ENCODE measurements around the gene ZNF606. TPM values are rescaled to one million over a fixed set of nuclear protein-coding genes. Genes with fewer than 3 reads are reported as not detected.
A peak's percentile ranks its signal among the peaks of the same experiment; 100 is the strongest.
"Not testable (repeated sequence)": the region's sequence is repeated elsewhere in the genome, so short reads cannot be mapped to it uniquely, and the experiment has no call there.

ZNF606 gene
- polyA plus RNA-seq, 2 donors = 4.6 to 7.2 TPM

DNA sequence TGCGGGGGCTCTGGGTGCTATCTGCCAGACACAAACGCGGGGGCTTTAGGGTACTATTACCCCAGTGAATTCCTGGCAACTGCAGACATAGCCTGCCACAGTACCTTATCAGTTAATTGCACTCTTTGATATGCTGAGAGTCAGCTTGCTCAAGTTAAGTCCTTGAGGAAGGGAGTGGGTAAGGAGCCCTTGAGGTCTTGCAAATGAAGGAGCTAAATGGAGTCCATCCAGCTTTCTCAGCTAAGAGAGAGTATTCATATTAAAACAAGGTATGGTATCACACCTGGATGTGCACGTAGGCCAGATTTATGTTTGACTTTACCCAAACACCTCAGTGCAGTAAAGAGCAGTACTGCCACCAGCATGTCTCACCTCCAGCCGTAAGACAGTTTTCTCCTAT is 11.5 kb upstream of the ZNF606 start:
- Histone ChIP-seq H3K27me3 (ENCODE audit: control insufficient read depth in 1 of 2, insufficient read depth in 2 of 2, low read length in 2 of 2) (no peaks in the 10 kb centered on the region), H3K36me3 (ENCODE audit: control insufficient read depth in 2 of 2, insufficient read depth in 2 of 2, low read length in 1 of 2) (no peaks in the 10 kb centered on the region), H3K27ac (ENCODE audit: low read depth in 2 of 2, low read length in 1 of 2) (no peak overlapping the region), H3K4me1 (ENCODE audit: control insufficient read depth in 2 of 2, insufficient read depth in 2 of 2, low read length in 1 of 2) (peaks cover 2 to 8% of the 10 kb centered on the region in 2 donors), H3K9me3 (ENCODE audit: control insufficient read depth in 2 of 2, insufficient read depth in 1 of 2, low read depth in 1 of 2, low read length in 1 of 2) (peaks cover 25 to 36% of the 10 kb centered on the region in 2 donors), H3K4me3 (ENCODE audit: low read depth in 1 of 2, low read length in 2 of 2) (no peak overlapping the region)
- WGBS, 2 donors = 44 to 51% methylated on average over 5 of the region's 5 CpGs

DNA sequence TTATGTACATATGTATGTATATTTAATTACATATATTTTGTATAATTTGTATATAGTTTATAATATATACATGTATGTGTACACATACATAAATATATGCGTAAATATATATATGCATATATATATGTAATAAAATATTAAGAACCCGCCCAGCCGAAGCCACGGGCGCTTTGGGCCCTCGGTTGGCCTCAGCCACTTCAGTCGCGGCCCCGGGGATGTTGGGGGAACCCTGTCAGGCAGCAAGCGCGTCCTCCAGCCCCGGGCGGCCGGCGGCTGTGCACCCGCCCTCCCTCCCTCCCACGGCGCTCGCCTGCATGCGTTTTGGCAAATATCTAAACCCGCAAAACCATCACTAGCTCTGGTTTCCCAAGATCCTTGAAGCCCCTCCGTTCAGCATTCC is 7.9 kb upstream of the ZNF606 start:
- Histone ChIP-seq H3K27me3 (ENCODE audit: control insufficient read depth in 1 of 2, insufficient read depth in 2 of 2, low read length in 2 of 2) (no peaks in the 10 kb centered on the region), H3K4me3 (ENCODE audit: low read depth in 1 of 2, low read length in 2 of 2) (no peak overlapping the region), H3K9me3 (ENCODE audit: control insufficient read depth in 2 of 2, insufficient read depth in 1 of 2, low read depth in 1 of 2, low read length in 1 of 2) (peaks cover 32 to 45% of the 10 kb centered on the region in 2 donors), H3K4me1 (ENCODE audit: control insufficient read depth in 2 of 2, insufficient read depth in 2 of 2, low read length in 1 of 2) (peaks cover 2 to 8% of the 10 kb centered on the region in 2 donors), H3K36me3 (ENCODE audit: control insufficient read depth in 2 of 2, insufficient read depth in 2 of 2, low read length in 1 of 2) (peaks cover 0 to 2% of the 10 kb centered on the region in 2 donors), H3K27ac (ENCODE audit: low read depth in 2 of 2, low read length in 1 of 2) (no peak overlapping the region)
- WGBS, 2 donors = 73 to 78% methylated on average over 22 of the region's 22 CpGs

DNA sequence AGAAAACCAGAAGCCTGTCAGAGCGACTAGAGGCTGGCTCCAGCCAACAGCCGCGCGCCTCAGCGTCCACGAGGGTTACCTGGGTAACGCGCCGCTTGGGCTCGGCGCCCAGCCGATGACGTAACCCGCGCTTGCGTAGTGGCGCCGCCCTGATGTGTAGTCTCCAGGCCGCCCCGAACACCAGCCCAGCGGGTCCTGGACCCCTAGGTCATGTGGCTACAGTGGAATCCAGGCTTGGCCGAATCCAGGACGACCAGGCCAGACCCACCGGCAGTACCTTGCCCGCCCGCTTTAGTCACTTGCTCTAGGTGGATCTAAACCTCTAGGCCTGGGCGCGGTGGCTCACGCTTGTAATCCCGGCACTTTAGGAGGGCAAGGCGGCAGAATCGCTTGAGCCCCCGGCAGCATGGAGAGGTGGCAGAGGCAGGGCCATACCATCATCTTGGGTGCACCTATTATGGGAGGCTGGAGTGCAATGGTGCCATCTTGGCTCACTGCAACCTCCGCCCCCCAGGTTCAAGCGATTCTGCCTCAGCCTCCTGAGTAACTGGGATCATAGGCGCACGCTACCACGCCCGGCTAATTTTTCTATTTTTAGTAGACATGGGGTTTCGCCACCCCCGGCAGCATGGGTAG is 7.2 kb upstream of the ZNF606 start:
- Histone ChIP-seq H3K36me3 (ENCODE audit: control insufficient read depth in 2 of 2, insufficient read depth in 2 of 2, low read length in 1 of 2) (peaks cover 0 to 2% of the 10 kb centered on the region in 2 donors), H3K4me1 (ENCODE audit: control insufficient read depth in 2 of 2, insufficient read depth in 2 of 2, low read length in 1 of 2) (peaks cover 2 to 8% of the 10 kb centered on the region in 2 donors), H3K27ac (ENCODE audit: low read depth in 2 of 2, low read length in 1 of 2) (peak overlapping the region in 1 of 2 donors; percentile 85), H3K9me3 (ENCODE audit: control insufficient read depth in 2 of 2, insufficient read depth in 1 of 2, low read depth in 1 of 2, low read length in 1 of 2) (peaks cover 32 to 46% of the 10 kb centered on the region in 2 donors), H3K27me3 (ENCODE audit: control insufficient read depth in 1 of 2, insufficient read depth in 2 of 2, low read length in 2 of 2) (no peaks in the 10 kb centered on the region), H3K4me3 (ENCODE audit: low read depth in 1 of 2, low read length in 2 of 2) (peak overlapping the region; percentile 27 to 29)
- 11 to 12% methylated on average over 41 of the region's 41 CpGs for WGBS, 2 donors

DNA sequence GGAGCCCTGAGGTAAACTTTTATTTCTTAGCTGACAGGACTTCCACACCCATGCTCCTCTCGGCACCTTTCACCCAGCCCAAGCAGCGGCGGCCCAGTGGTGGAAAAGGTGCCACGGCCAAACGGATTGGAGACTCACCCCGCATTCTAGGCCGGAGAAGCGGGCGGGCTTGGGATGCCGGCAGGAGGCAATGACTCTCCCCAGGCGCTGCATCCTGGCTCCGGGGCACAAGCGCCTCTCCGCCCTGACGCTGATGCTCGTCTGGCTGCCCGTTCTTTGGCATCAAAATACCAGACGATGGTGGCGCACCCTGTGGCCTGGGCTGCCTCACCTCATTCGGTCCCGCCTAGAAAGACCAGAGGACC is 6.7 kb upstream of the ZNF606 start:
- H3K27ac ChIP-seq (ENCODE audit: low read depth in 2 of 2, low read length in 1 of 2) = peak overlapping the region; percentile 47 to 85
- peak overlapping the region in 1 of 2 donors; percentile 29 for H3K4me3 ChIP-seq (ENCODE audit: low read depth in 1 of 2, low read length in 2 of 2)
- 3 to 4% methylated on average over 21 of the region's 21 CpGs for WGBS, 2 donors
- peaks cover 34 to 47% of the 10 kb centered on the region in 2 donors for H3K9me3 ChIP-seq (ENCODE audit: control insufficient read depth in 2 of 2, insufficient read depth in 1 of 2, low read depth in 1 of 2, low read length in 1 of 2)
- peaks cover 2 to 8% of the 10 kb centered on the region in 2 donors for H3K4me1 ChIP-seq (ENCODE audit: control insufficient read depth in 2 of 2, insufficient read depth in 2 of 2, low read length in 1 of 2)
- no peaks in the 10 kb centered on the region for H3K27me3 ChIP-seq (ENCODE audit: control insufficient read depth in 1 of 2, insufficient read depth in 2 of 2, low read length in 2 of 2)
- peaks cover 0 to 4% of the 10 kb centered on the region in 2 donors for H3K36me3 ChIP-seq (ENCODE audit: control insufficient read depth in 2 of 2, insufficient read depth in 2 of 2, low read length in 1 of 2)

DNA sequence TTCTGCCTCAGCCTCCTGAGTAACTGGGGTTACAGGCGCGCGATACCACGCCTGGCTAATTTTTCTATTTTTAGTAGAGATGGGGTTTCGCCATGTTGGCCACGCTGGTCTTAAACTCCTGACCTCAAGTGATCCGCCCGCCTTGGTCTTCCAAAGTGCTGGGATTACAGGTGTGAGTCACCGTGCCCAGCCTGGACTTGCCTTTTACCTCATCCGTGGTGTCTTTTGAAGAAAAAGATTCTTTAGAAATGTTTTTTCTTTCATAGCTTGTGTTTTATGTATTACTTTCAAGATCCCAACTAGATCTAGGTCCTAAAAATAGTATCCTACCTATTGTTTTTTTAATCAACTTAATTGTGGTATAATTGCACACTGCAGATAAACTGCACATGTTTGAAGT is 6.3 kb upstream of the ZNF606 start:
- not testable (repeated sequence) for H3K27ac ChIP-seq (ENCODE audit: low read depth in 2 of 2, low read length in 1 of 2); H3K4me3 ChIP-seq (ENCODE audit: low read depth in 1 of 2, low read length in 2 of 2); H3K36me3 ChIP-seq (ENCODE audit: control insufficient read depth in 2 of 2, insufficient read depth in 2 of 2, low read length in 1 of 2); H3K4me1 ChIP-seq (ENCODE audit: control insufficient read depth in 2 of 2, insufficient read depth in 2 of 2, low read length in 1 of 2); H3K27me3 ChIP-seq (ENCODE audit: control insufficient read depth in 1 of 2, insufficient read depth in 2 of 2, low read length in 2 of 2)
- WGBS, 2 donors = 32 to 34% methylated on average over 10 of the region's 10 CpGs
- H3K9me3 ChIP-seq (ENCODE audit: control insufficient read depth in 2 of 2, insufficient read depth in 1 of 2, low read depth in 1 of 2, low read length in 1 of 2) = peaks cover 38 to 51% of the 10 kb centered on the region in 2 donors

DNA sequence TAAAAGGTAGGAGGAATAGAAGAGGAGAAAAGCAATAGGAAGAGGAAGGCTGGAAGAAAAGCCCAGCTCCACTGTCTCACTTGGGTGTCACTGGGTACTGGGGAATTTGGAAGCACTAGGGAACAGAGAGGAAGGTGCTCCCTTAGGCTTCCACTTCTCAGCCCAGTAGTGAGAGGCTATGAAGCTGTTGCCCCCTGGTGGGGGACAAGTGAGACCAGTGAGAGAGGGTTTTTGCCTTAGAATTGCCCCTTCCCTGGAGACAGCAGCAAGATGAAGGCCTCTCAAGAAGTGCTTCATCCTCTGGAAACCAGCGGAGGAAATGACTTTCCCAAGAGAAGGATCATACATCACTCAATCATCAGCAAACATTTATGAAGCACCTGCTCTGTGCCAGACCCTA is 4.7 kb upstream of the ZNF606 start:
- peaks cover 28 to 43% of the 10 kb centered on the region in 2 donors for H3K9me3 ChIP-seq (ENCODE audit: control insufficient read depth in 2 of 2, insufficient read depth in 1 of 2, low read depth in 1 of 2, low read length in 1 of 2)
- H3K27ac ChIP-seq (ENCODE audit: low read depth in 2 of 2, low read length in 1 of 2) = no peak overlapping the region
- H3K36me3 ChIP-seq (ENCODE audit: control insufficient read depth in 2 of 2, insufficient read depth in 2 of 2, low read length in 1 of 2) = peaks cover 0 to 4% of the 10 kb centered on the region in 2 donors
- WGBS, 2 donors = 91 to 98% methylated on average over 1 of the region's 1 CpG
- H3K4me3 ChIP-seq (ENCODE audit: low read depth in 1 of 2, low read length in 2 of 2) = no peak overlapping the region
- H3K4me1 ChIP-seq (ENCODE audit: control insufficient read depth in 2 of 2, insufficient read depth in 2 of 2, low read length in 1 of 2) = peaks cover 0 to 12% of the 10 kb centered on the region in 2 donors
- H3K27me3 ChIP-seq (ENCODE audit: control insufficient read depth in 1 of 2, insufficient read depth in 2 of 2, low read length in 2 of 2) = no peaks in the 10 kb centered on the region

DNA sequence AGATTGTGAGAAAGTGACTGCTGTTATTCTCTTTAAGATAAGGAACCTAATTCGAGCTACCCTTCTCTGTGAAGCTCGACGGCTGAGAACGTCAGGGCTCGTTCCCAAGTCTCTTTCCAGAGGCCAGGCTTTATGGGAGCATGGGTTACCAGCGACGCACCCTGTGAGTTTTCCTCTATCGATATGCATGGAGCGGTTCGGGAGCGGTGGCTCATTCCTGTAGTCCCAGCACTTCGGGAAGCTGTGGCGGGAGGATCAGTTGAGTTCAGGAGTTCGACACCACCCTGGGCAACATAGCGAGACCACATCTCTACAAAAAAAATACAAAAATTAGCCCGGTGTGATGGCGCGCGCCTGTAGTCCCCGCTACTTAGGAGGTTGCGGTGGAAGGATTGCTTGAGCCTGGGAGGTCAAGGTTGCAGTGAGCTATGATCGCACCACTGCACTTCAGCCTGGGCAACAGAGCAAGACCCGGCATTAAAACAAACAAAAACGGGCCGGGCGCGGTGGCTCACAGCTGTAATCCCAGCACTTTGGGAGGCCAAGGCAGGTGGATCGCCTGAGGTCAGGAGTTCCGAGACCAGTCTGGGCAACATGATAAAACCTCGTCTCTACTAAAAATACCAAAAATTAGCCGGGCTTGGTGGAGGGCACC is 681 bp upstream of the ZNF606 start:
- no peaks in the 10 kb centered on the region for H3K27me3 ChIP-seq (ENCODE audit: control insufficient read depth in 1 of 2, insufficient read depth in 2 of 2, low read length in 2 of 2)
- peaks cover 0 to 4% of the 10 kb centered on the region in 2 donors for H3K4me1 ChIP-seq (ENCODE audit: control insufficient read depth in 2 of 2, insufficient read depth in 2 of 2, low read length in 1 of 2)
- H3K9me3 ChIP-seq (ENCODE audit: control insufficient read depth in 2 of 2, insufficient read depth in 1 of 2, low read depth in 1 of 2, low read length in 1 of 2) = peaks cover 30 to 40% of the 10 kb centered on the region in 2 donors
- H3K27ac ChIP-seq (ENCODE audit: low read depth in 2 of 2, low read length in 1 of 2) = peak overlapping the region in 1 of 2 donors; percentile 92
- H3K4me3 ChIP-seq (ENCODE audit: low read depth in 1 of 2, low read length in 2 of 2) = peak overlapping the region; percentile 69 to 75
- WGBS, 2 donors = 27 to 30% methylated on average over 31 of the region's 31 CpGs
- peaks cover 9 to 22% of the 10 kb centered on the region in 2 donors for H3K36me3 ChIP-seq (ENCODE audit: control insufficient read depth in 2 of 2, insufficient read depth in 2 of 2, low read length in 1 of 2)

DNA sequence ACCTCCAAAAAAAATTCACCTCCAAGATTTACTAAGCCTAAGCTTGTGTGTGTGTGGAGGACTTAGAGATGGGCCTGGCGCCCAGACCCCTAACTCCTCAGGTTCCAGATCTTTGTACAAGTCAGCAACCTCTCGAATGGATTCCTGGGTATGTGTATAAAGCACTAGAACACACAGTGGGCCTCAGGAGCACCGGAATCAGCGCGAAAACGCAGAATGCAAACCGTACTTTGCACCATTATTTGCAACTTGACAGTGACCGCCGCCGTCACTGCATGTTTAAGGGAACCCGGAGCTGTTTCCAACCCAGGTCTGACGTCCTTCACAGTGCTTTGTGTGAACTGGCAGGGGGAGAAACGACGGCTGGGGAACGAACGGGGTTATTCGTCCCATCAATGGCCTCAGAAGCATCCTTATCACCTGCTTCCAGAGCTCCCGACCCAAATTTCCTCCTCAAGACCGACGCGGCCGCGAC is 688 bp downstream of the ZNF606 start:
- peaks cover 0 to 4% of the 10 kb centered on the region in 2 donors for H3K4me1 ChIP-seq (ENCODE audit: control insufficient read depth in 2 of 2, insufficient read depth in 2 of 2, low read length in 1 of 2)
- H3K4me3 ChIP-seq (ENCODE audit: low read depth in 1 of 2, low read length in 2 of 2) = peak overlapping the region; percentile 69 to 75
- H3K9me3 ChIP-seq (ENCODE audit: control insufficient read depth in 2 of 2, insufficient read depth in 1 of 2, low read depth in 1 of 2, low read length in 1 of 2) = peaks cover 22 to 35% of the 10 kb centered on the region in 2 donors
- H3K27me3 ChIP-seq (ENCODE audit: control insufficient read depth in 1 of 2, insufficient read depth in 2 of 2, low read length in 2 of 2) = no peaks in the 10 kb centered on the region
- H3K27ac ChIP-seq (ENCODE audit: low read depth in 2 of 2, low read length in 1 of 2) = peak overlapping the region; percentile 87 to 92
- 5 to 7% methylated on average over 23 of the region's 23 CpGs for WGBS, 2 donors
- peaks cover 15 to 25% of the 10 kb centered on the region in 2 donors for H3K36me3 ChIP-seq (ENCODE audit: control insufficient read depth in 2 of 2, insufficient read depth in 2 of 2, low read length in 1 of 2)

DNA sequence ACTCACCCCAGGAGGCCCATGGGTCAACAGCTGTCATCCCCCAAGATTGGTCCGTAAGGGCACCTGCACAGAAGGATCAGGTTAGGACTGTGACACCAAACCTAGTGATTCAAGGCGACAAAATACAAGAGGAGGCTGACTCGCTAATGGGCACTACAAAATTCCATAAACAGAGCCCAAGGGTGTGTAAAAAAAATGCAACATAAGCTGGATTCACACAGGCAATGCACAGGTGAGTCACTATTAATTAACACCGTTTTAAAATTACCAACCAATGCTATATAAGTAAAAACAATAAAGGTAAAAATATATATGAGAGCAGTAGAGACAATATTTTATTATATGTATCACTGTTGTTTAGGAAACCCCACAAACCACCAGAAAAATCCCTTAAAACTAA is 1.9 kb downstream of the ZNF606 start:
- no peak overlapping the region for H3K4me3 ChIP-seq (ENCODE audit: low read depth in 1 of 2, low read length in 2 of 2)
- no peak overlapping the region for H3K27ac ChIP-seq (ENCODE audit: low read depth in 2 of 2, low read length in 1 of 2)
- 97 to 98% methylated on average over 4 of the region's 4 CpGs for WGBS, 2 donors
- H3K9me3 ChIP-seq (ENCODE audit: control insufficient read depth in 2 of 2, insufficient read depth in 1 of 2, low read depth in 1 of 2, low read length in 1 of 2) = peaks cover 20 to 35% of the 10 kb centered on the region in 2 donors
- no peaks in the 10 kb centered on the region for H3K27me3 ChIP-seq (ENCODE audit: control insufficient read depth in 1 of 2, insufficient read depth in 2 of 2, low read length in 2 of 2)
- peaks cover 15 to 27% of the 10 kb centered on the region in 2 donors for H3K36me3 ChIP-seq (ENCODE audit: control insufficient read depth in 2 of 2, insufficient read depth in 2 of 2, low read length in 1 of 2)
- peaks cover 0 to 4% of the 10 kb centered on the region in 2 donors for H3K4me1 ChIP-seq (ENCODE audit: control insufficient read depth in 2 of 2, insufficient read depth in 2 of 2, low read length in 1 of 2)
